GM23248 (cell line): ENCODE data around the gene EIF4G3.

Source experiments
- EZH2 ChIP-seq: fragments of 200-600 bp; sonication (generic); IDR thresholded peaks from 2 replicates; pipeline ENCODE4 v1.6.1; 2018; ENCODE audit warnings: antibody characterized with exemption, mild to moderate bottlenecking; ENCODE audit not compliant: insufficient read depth, poor library complexity, severe bottlenecking
- EZH2phosphoT487 ChIP-seq: fragments of 200-600 bp; sonication (generic); IDR thresholded peaks from 2 replicates; pipeline ENCODE4 v1.6.1; 2018; ENCODE audit warnings: antibody characterized with exemption, moderate library complexity, mild to moderate bottlenecking, low read depth; ENCODE audit not compliant: insufficient read depth

DNA sequence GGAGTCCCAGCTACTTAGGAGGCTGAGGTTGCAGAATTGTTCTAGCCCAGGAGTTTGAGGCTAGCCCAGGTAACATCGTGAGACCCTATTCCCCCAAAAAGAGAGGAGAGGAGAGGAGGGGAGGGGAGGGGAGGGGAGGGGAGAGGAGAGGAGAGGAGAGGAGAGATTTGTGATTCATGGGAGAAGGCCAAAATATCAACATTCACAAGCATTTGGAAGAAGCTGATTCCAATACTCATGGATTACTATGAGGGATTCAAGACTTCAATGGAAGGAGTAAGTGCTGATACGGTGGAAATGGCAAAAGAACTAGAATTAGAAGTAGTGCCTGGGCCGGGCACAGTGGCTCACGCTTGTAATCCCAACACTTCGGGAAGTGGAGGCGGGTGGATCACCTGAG, 187.8 kb downstream of the EIF4G3 start:
- TF ChIP-seq EZH2 (no peak), EZH2phosphoT487 (no peak)
